A549 (cell line): ENCODE results near the gene CACNG5. TPM values are rescaled to one million over a fixed set of nuclear protein-coding genes. Genes with fewer than 3 reads are reported as not detected.

ENCODE experiments used
- ATAC-seq, 2 experiments: fragments of 200-7000 bp in 1 of 2; fragments of >200 bp in 1 of 2; cut with Nextera tagmentation in 1 of 2; cut with Tn5 transposase in 1 of 2; 3 replicates each; pipeline versions ENCODE4 v1.8.0 to v1.9.1; 2018 to 2020; ENCODE audit warnings: mild to moderate bottlenecking in 1 of 2, moderate library complexity in 1 of 2
- CTCF ChIA-PET: fragments of 300-600 bp; sonication (Branson Sonifier 250); formaldehyde crosslinking; extraction: SDS; loops from one replicate; lab custom pipeline; 2021; ENCODE audit warnings: antibody characterized with exemption, inconsistent platforms; lab: Yijun Ruan, JAX
- POLR2A ChIA-PET: fragments of 350-600 bp; formaldehyde crosslinking; extraction: SDS; loops from one replicate; lab custom pipeline; 2021; ENCODE audit warnings: antibody characterized with exemption, inconsistent platforms; lab: Yijun Ruan, JAX
- DNase-seq, 2 experiments: peaks; one replicate each; pipeline versions ENCODE4 v3.0.0 to v3.0.0-alpha.2; 2011 to 2016; ENCODE audit warnings: low read depth in 1 of 2, low spot score in 1 of 2
- FAIRE-seq: peaks from 2 replicates; lab custom pipeline; 2011; peaks lifted over from hg19 to GRCh38; lab: Jason Lieb, UNC
- H3K27ac ChIP-seq, 2 experiments: fragments of >200 bp; sonication (Bioruptor Twin); formaldehyde crosslinking; 3 replicates each; pipeline ENCODE4 v1.5.1; 2016 to 2017
- H3K4me1 ChIP-seq: fragments of >200 bp; sonication (Bioruptor Twin); formaldehyde crosslinking; 3 replicates; pipeline ENCODE4 v1.6.1; 2016
- H3K4me2 ChIP-seq: fragments of >200 bp; sonication (Bioruptor Twin); formaldehyde crosslinking; 3 replicates; pipeline ENCODE4 v1.6.1; 2016
- H3K4me3 ChIP-seq: fragments of >200 bp; sonication (Bioruptor Twin); formaldehyde crosslinking; 3 replicates; pipeline ENCODE4 v1.5.1; 2016
- H3K9me3 ChIP-seq: fragments of >200 bp; sonication (Bioruptor Twin); formaldehyde crosslinking; 3 replicates; pipeline ENCODE4 v1.6.1; 2016
- ATOH8 ChIP-seq: fragments of 250-450 bp; sonication (Bioruptor Pico); IDR thresholded peaks from 2 replicates; pipeline ENCODE4 v1.5.0; 2020; ENCODE audit warnings: low read depth, mild to moderate bottlenecking, moderate library complexity
- CBX2 ChIP-seq: fragments of 200-600 bp; sonication (generic); IDR thresholded peaks from 2 replicates; pipeline ENCODE4 v1.6.1; 2016; ENCODE audit warnings: low read depth, mild to moderate bottlenecking, borderline replicate concordance
- E2F6 ChIP-seq: IDR thresholded peaks from 2 replicates; pipeline ENCODE4 v1.6.1; 2012; ENCODE audit warnings: low read depth, borderline replicate concordance
- ELK1 ChIP-seq: fragments of 150-350 bp; IDR thresholded peaks from 2 replicates; pipeline ENCODE4 v1.6.1; 2014; ENCODE audit warnings: low read depth, mild to moderate bottlenecking, low read length
- EP300 ChIP-seq, 2 experiments: fragments of >200 bp; sonication (Bioruptor Twin); formaldehyde crosslinking; IDR thresholded peaks; 2 replicates in 1 of 2; 3 replicates in 1 of 2; pipeline ENCODE4 v1.6.1; 2016 to 2017
- FOSB ChIP-seq: fragments of 250-450 bp; sonication (Bioruptor Pico); IDR thresholded peaks from 2 replicates; pipeline ENCODE4 v1.5.0; 2020; ENCODE audit warnings: mild to moderate bottlenecking, moderate library complexity
- FOSL2 ChIP-seq, 2 experiments: fragments of 450-650 bp in 1 of 2; fragments of >200 bp in 1 of 2; sonication (Bioruptor Twin) in 1 of 2; formaldehyde crosslinking; IDR thresholded peaks; 2 replicates each; pipeline versions ENCODE4 v1.5.0 to v1.6.1; 2016 to 2020; ENCODE audit warnings: mild to moderate bottlenecking in 1 of 2, moderate library complexity in 1 of 2
- FOXS1 ChIP-seq: fragments of 250-450 bp; sonication (Bioruptor Pico); IDR thresholded peaks from 2 replicates; pipeline ENCODE4 v1.5.0; 2020; ENCODE audit warnings: mild to moderate bottlenecking, moderate library complexity
- HDAC2 ChIP-seq: fragments of 200-600 bp; sonication (generic); IDR thresholded peaks from 2 replicates; pipeline ENCODE4 v1.6.1; 2016
- HES2 ChIP-seq: fragments of >200 bp; sonication (Bioruptor Twin); formaldehyde crosslinking; IDR thresholded peaks from 2 replicates; pipeline ENCODE4 v1.6.1; 2016
- HEYL ChIP-seq: fragments of 250-450 bp; sonication (Bioruptor Pico); IDR thresholded peaks from 2 replicates; pipeline ENCODE4 v1.8.0; 2021; ENCODE audit warnings: mild to moderate bottlenecking, moderate library complexity
- HOXB5 ChIP-seq: fragments of 250-450 bp; sonication (Bioruptor Pico); IDR thresholded peaks from 2 replicates; pipeline ENCODE4 v1.5.0; 2020; ENCODE audit warnings: mild to moderate bottlenecking, moderate library complexity
- JUN ChIP-seq, 2 experiments: fragments of >200 bp; sonication (Bioruptor Twin); formaldehyde crosslinking; IDR thresholded peaks; 2 replicates in 1 of 2; 3 replicates in 1 of 2; pipeline ENCODE4 v1.6.1; 2016 to 2017
- KDM5A ChIP-seq: fragments of 200-600 bp; sonication (generic); IDR thresholded peaks from 2 replicates; pipeline ENCODE4 v1.6.1; 2016; ENCODE audit warnings: antibody characterized with exemption, mild to moderate bottlenecking
- MAFK ChIP-seq: fragments of 450-650 bp; IDR thresholded peaks from 2 replicates; pipeline ENCODE4 v1.6.1; 2014; ENCODE audit not compliant: partially characterized antibody
- NFE2L2 ChIP-seq: fragments of 150-350 bp; conservative IDR thresholded peaks from 2 replicates; pipeline ENCODE4 v1.6.1; 2014; ENCODE audit warnings: low read length
- NR3C1 ChIP-seq: fragments of >200 bp; sonication (Bioruptor Twin); formaldehyde crosslinking; IDR thresholded peaks from 3 replicates; pipeline ENCODE4 v1.6.1; 2017
- RCOR1 ChIP-seq: fragments of 150-350 bp; IDR thresholded peaks from 2 replicates; pipeline ENCODE4 v1.6.1; 2014; ENCODE audit warnings: antibody characterized with exemption, low read length, low read depth
- RFX5 ChIP-seq: fragments of 450-650 bp; IDR thresholded peaks from 2 replicates; pipeline ENCODE4 v1.7.1; 2014; ENCODE audit warnings: antibody characterized with exemption, mild to moderate bottlenecking, moderate library complexity
- RNF2 ChIP-seq: fragments of 200-600 bp; sonication (generic); IDR thresholded peaks from 2 replicates; pipeline ENCODE4 v1.6.1; 2016; ENCODE audit warnings: low read depth, mild to moderate bottlenecking, antibody characterized with exemption, moderate library complexity, borderline replicate concordance
- TP53 ChIP-seq: fragments of 250-450 bp; sonication (Bioruptor Pico); IDR thresholded peaks from 2 replicates; pipeline ENCODE4 v1.5.0; 2021; ENCODE audit warnings: mild to moderate bottlenecking, moderate library complexity
- ZC3H11A ChIP-seq: fragments of 450-650 bp; IDR thresholded peaks from 2 replicates; pipeline ENCODE4 v1.6.1; 2014; ENCODE audit warnings: antibody characterized with exemption, mild to moderate bottlenecking
- WGBS: methylation state at CpG from one replicate; pipeline ENCODE4 v1.1.6; 2017; ENCODE audit errors: missing lambda C conversion rate; 5-methylcytosine and 5-hydroxymethylcytosine counted together
- polyA plus RNA-seq, 4 experiments: library from polyadenylated mRNA; depleted of rRNA in 3 of 4; stranded (reverse); fragments of >200 nt; fragmentation: RNase III in 1 of 4; extraction: RNeasy Plus Mini Kit Qiagen cat#74134 plus additional on column Dnase treatment in 1 of 4; gene quantifications; 2 replicates in 3 of 4; 3 replicates in 1 of 4; pipeline ENCODE4 v1.2.3, GENCODE V29; 2011 to 2017
- TF ChIP-seq, protein P1 (sequence below): IDR thresholded peaks from 2 replicates; pipeline ENCODE4 v1.6.1; 2012

CACNG5 gene
- polyA plus RNA-seq, 2 of the 4 experiments (the other 2 are of a cell fraction) = 0.09 TPM; not detected in 1

GRCh38 chr17:66923886-66924285 lies 89.0 kb downstream of the CACNG5 start:
- POLR2A ChIA-PET = no interaction called here
- no peak for ATAC-seq

DNA sequence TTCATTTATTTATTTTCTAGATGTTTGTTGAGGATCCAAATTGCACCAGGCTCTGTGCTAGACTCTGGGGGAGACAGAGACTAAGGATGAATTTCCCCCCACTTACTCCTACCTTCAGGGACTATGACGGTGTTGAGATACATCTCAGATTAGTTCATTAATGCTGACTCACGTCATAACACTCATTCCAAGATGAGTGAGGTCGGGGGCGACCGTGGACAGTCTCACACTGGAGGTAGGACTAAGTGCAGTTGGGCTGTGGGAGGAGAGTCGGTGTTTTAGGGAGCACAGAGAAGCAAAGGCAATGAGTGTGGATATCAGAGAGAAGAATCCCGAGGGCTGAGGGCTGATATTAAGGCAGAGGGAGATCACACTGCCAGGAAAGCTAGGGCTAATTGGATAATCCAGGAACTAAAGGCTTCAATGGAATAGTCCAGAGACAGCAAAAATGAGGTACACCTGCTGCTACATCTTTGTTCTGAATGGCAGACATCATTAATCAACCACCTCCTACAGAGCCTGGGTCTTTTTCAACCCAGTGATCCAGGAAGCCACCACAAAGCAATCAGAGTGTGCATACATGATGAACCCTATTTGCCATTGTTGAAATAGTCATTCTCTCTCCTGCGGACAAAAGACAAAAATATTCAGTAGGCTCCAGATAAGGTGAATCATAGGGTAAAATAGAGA lies 91.0 kb downstream of the CACNG5 start:
- POLR2A ChIA-PET = no interaction called here

More at GRCh38 chr17:66923886-66924285, 89.0 kb downstream of the CACNG5 start:
- Histone ChIP-seq H3K27ac (no peak overlapping the region), H3K4me2 (no peak overlapping the region), H3K9me3 (peaks cover 5% of the 10 kb centered on the region; the same call in 1 of the 3 replicates), H3K4me1 (no peaks in the 10 kb centered on the region), H3K4me3 (no peak overlapping the region)
- WGBS = 31% methylated on average over 1 of the region's 1 CpG
- FAIRE-seq = no peak
- DNase-seq = no peak
- CTCF ChIA-PET = interaction anchor here (0.9 kb wide), 1 partner anchor 235 kb away, joined by 3 read pairs; no protein-coding TSS in a partner anchor
- TF ChIP-seq RNF2 (no peak), FOSL2 (IDR thresholded peaks at IDR 0.05) (no peak), FOSL2 (CRISPR knock-in tag; IDR thresholded peaks at IDR 0.05) (no peak), HOXB5 (no peak), JUN (IDR thresholded peaks at IDR 0.05) (no peak), FOXS1 (CRISPR knock-in tag) (no peak), ELK1 (no peak), HES2 (no peak), NR3C1 (no peak), RCOR1 (no peak), ZC3H11A (no peak), ATOH8 (CRISPR knock-in tag) (no peak), TP53 (CRISPR knock-in tag) (no peak), E2F6 (no peak), KDM5A (no peak), EP300 (IDR thresholded peaks at IDR 0.05) (no peak), HDAC2 (no peak), RFX5 (no peak), CBX2 (no peak)
- TF ChIP-seq, protein P1, sequence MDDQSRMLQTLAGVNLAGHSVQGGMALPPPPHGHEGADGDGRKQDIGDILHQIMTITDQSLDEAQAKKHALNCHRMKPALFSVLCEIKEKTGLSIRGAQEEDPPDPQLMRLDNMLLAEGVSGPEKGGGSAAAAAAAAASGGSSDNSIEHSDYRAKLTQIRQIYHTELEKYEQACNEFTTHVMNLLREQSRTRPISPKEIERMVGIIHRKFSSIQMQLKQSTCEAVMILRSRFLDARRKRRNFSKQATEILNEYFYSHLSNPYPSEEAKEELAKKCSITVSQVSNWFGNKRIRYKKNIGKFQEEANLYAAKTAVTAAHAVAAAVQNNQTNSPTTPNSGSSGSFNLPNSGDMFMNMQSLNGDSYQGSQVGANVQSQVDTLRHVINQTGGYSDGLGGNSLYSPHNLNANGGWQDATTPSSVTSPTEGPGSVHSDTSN = no peak

More for the DNA sequence above, 91.0 kb downstream of the CACNG5 start:
- no peak overlapping the region for H3K27ac ChIP-seq
- TF ChIP-seq HEYL = no peak
- no peak for TF ChIP-seq EP300 (IDR thresholded peaks at IDR 0.05)
- TF ChIP-seq MAFK = peak; percentile 86
- TF ChIP-seq FOSB (CRISPR knock-in tag) = no peak
- TF ChIP-seq NFE2L2 = peak; percentile 38; the same call in 1 of the 2 replicates
- H3K4me3 ChIP-seq = no peak overlapping the region
- no peak overlapping the region for H3K4me2 ChIP-seq
- CTCF ChIA-PET = interaction anchor here (0.8 to 1.6 kb wide), 4 partner anchors 8 to 27 kb away, joined by 3 to 4 read pairs (median 4); no protein-coding TSS in a partner anchor
- no peaks in the 10 kb centered on the region for H3K4me1 ChIP-seq
- 39% methylated on average over 8 of the region's 8 CpGs for WGBS
- ATAC-seq (no peak), FAIRE-seq (peak; percentile 78), DNase-seq (no peak)
- peaks cover 3% of the 10 kb centered on the region; the same call in 1 of the 3 replicates for H3K9me3 ChIP-seq
